CMK (cell line): ENCODE results near the gene BOD1L1.

Experiments
- DNase-seq: peaks from one replicate; pipeline ENCODE4 v3.0.0-alpha.2; 2010; ENCODE audit warnings: low read depth

Gene BOD1L1

DNA sequence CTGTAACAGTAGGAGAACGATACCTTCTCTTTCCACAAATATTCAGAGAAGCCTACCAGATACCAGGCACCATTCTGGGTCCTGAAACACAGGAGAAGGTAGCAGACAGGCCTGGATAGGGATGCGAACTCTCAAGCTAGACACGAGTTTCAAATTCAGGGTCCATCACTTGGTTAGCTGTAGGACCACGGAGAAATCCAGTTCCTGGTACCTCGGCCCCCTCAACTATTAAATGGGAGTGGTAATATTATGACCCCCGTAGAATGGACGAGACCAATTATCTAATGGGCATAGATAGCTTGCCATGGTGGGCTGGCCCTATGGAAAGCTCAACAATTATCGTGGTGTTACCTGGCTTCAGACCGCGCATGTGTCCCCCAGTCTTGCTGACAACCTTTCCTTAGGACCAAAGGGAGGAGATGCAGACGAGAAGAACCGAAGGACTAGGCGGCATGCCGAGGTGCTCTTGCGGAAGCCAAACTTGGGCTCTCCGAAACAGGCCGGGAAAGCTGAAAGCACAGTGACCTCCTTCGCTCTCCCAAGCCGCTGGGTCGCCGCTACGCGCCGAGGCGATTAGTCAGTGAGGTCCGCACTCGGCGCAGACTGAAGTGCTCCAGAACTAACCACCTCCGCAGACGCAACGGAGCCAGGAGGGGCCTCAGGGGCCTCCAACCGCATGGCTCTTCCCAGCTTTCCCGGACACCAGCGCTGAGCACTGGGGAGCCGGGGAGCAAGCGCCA, 102.9 kb downstream of the BOD1L1 start:
- no peak for DNase-seq

DNA sequence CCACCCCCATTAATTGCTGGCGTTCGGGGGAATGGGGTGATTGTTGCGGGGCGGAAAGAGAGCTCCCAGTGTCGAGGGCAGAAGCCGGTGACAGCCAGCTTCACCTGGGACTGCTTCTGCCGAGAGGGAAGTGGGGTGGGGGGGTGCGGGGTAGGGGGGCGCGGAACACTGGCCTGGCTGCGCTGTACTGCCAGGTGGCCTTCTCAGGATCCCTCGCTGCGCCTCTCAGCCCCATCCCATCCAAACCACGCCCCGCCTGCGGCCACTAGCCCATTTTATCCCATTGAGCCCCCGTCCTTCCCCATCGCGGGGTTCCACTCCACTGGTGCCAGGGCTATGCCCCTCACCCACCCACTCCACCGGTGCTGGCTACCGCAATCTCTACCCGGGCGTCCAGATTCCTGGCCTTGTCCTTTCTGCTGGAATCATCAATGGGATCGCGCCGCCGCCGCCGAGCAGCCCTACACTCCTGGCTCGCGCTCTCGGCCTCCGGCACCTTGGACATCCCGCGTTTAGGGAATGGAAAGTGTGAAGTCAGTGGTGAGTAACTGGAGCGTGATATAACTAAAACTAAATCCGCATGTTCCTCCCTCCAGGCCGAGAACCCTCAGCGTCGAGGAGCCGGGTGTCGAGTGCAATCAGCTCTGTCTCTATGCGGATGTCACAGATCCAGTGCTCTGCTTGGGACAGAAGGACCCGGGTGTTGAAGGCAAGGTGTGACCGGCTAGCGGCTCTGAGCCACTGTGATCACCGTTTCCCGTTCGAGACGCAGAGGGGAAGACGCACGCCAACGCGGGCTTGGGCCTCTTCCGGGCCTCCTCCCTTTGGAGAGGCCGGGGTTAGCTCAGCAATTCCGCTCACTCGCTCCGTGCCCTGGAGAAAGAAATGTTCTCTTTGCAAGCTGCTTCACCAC, 103.7 kb downstream of the BOD1L1 start:
- no peak for DNase-seq

DNA sequence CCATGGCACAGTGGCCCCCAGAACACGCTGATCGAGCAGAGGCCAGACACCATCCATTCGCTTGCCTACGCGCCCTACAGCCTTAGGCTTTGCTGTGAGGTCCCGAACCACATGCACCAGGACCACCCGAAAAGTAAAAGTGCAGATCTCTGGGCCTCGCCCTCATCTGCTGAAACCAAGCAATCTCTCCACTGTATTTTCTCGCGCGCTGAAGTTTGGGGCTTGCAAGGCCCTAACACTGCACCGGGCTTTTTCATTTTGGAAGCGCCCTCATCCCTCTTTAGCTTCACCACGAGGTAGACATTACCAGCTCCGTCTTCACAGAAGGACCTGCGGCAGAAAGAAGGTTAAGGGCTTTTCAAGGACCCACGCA, 104.4 kb downstream of the BOD1L1 start:
- DNase-seq = no peak

DNA sequence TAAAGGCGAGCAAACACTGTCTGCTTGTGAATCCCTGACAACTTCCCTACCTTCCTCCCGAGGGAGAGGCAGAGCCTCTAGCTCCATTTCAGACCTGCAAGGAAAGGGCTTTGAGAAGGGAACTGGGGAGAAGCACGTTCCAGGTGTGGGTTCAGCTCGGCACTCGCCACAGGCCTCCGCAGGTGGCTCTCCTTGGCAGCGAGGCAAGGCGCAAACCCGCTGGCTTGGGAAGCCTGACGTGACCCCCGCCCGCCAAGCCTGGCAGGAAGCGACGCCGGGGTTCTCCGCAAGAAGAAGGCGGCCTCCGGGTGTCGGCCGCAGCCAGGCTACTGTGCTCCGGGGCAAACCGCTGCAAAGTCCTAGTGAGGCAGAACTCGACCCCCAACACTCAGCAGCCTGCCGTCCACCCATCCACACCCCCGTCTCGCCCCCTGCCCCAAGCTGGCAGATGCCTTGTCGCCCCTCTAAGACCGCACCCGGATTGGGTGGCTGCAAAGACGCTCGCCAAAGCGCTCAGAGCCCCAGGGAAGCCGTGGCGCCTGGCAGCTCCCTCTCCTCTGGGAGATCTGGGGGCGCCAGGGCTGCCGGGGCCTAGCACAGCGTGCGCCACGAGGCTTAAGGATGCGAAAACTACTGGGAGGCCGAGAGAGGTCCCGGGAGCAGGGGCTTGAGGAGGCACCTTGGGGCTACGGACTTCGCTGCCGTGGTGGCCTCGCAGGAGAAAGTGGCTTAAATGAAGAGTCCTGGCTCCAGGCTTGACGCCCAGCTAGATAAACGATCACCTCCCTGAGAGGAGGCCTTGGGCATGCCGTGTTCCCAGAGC, 105.0 kb downstream of the BOD1L1 start:
- DNase-seq = no peak

DNA sequence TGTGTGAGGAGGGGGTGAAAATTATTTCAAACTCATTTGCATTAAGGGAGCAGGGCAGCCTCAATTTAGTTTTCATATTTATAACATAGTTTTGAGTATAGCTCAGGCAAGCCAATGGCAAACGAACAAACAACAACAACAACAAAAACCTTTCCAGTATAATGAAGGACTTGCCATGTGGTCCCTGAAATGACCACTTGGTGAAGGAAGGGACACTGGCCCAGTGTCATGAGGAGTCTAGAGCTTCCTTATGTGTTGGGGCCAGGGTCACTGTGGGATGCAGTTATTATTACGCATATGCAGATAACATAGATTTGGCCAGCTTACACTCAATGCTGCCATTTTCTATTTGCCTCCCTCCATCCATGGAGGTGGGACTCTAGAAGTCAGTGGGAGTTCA, 106.5 kb downstream of the BOD1L1 start:
- DNase-seq = no peak
